ENCODE results near the gene C9orf153.
"Not testable (repeated sequence)": the region's sequence is repeated elsewhere in the genome, so short reads cannot be mapped to it uniquely, and the experiment has no call there.

Gene C9orf153

GRCh38 chr9:86298873-86299272 lies 39.4 kb upstream of the C9orf153 start:
- TF ChIP-seq, protein P1, sequence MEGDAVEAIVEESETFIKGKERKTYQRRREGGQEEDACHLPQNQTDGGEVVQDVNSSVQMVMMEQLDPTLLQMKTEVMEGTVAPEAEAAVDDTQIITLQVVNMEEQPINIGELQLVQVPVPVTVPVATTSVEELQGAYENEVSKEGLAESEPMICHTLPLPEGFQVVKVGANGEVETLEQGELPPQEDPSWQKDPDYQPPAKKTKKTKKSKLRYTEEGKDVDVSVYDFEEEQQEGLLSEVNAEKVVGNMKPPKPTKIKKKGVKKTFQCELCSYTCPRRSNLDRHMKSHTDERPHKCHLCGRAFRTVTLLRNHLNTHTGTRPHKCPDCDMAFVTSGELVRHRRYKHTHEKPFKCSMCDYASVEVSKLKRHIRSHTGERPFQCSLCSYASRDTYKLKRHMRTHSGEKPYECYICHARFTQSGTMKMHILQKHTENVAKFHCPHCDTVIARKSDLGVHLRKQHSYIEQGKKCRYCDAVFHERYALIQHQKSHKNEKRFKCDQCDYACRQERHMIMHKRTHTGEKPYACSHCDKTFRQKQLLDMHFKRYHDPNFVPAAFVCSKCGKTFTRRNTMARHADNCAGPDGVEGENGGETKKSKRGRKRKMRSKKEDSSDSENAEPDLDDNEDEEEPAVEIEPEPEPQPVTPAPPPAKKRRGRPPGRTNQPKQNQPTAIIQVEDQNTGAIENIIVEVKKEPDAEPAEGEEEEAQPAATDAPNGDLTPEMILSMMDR (conservative IDR thresholded peaks at IDR 0.05; ENCODE audit: control insufficient read depth, insufficient read depth, low read depth, low read length): no peak
- DNase-seq (ENCODE audit: low read depth): peak; percentile 10
- no peak overlapping the region for H3K4me3 ChIP-seq (ENCODE audit: control insufficient read depth, low read depth, low read length)

- H3K4me3 ChIP-seq (ENCODE audit: control insufficient read depth, low read depth, low read length); DNase-seq (ENCODE audit: low read depth): not testable (repeated sequence)
Observed at GRCh38 chr9:86290341-86290740, 30.9 kb upstream of the C9orf153 start.

DNA sequence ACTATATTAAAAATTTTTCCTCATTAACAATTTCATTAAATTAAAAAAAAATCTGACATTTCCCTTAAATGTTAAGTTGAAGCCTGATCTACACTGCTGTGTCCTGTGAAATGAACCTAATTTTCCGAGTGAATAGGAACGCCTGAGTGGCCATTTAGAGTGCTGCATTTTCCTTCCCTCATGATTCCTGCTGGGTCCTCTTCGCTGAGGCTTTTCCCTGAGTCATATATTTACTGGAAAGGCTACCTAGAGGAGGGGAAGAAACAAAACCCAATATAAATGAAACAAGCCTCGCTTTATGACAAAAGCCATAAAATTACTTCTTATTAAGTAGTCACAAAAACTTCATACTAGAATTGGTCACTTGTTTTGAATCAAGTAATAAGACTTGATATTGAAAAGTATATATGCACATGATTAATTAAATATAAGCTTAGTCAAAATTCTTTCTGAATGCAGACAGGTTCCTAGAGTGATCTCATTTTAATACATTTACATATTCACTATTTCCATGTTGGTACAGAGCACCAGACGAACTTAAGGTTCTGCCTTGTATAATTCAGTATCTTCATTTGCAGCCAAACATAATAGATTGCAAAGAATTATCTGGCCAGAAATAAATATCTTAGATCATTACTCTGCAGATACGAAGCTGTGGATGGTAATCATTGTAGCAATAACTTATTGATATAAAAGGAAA lies 29.2 kb upstream of the C9orf153 start:
- no peak for DNase-seq (ENCODE audit: low read depth)
- TF ChIP-seq, protein P1 (conservative IDR thresholded peaks at IDR 0.05; ENCODE audit: control insufficient read depth, insufficient read depth, low read depth, low read length): no peak
- no peak overlapping the region for H3K4me3 ChIP-seq (ENCODE audit: control insufficient read depth, low read depth, low read length)

- peak; percentile 71 for DNase-seq (ENCODE audit: low read depth)
- no peak overlapping the region for H3K4me3 ChIP-seq (ENCODE audit: control insufficient read depth, low read depth, low read length)
- TF ChIP-seq, protein P1 (conservative IDR thresholded peaks at IDR 0.05; ENCODE audit: control insufficient read depth, insufficient read depth, low read depth, low read length): peak; percentile 45
Observed at GRCh38 chr9:86287013-86287412, 27.6 kb upstream of the C9orf153 start.

DNA sequence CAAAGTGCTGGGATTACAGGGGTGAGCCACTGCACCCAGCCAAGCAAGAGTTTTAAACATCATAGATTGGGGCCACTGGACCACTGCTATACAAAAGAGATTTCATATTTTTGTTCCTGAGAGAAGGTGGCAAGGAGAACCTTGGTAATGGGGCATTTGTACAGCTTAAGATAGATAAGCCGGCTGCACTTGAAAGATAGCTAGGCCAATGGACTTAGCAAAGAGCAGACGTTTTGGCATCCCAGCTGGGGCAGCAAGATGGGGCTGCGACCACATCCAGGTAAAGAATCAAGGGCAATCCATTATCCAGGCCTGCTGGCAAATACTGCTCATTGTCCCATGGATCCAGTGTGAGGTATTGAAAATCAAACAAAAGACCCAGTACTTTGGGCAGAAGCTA lies 26.8 kb upstream of the C9orf153 start:
- no peak overlapping the region for H3K4me3 ChIP-seq (ENCODE audit: control insufficient read depth, low read depth, low read length)
- TF ChIP-seq, protein P1 (conservative IDR thresholded peaks at IDR 0.05; ENCODE audit: control insufficient read depth, insufficient read depth, low read depth, low read length): no peak
- DNase-seq (ENCODE audit: low read depth): no peak

- H3K4me3 ChIP-seq (ENCODE audit: control insufficient read depth, low read depth, low read length): no peak overlapping the region
- TF ChIP-seq, protein P1 (conservative IDR thresholded peaks at IDR 0.05; ENCODE audit: control insufficient read depth, insufficient read depth, low read depth, low read length): no peak
- no peak for DNase-seq (ENCODE audit: low read depth)
Observed at GRCh38 chr9:86285261-86285660, 25.8 kb upstream of the C9orf153 start.

DNA sequence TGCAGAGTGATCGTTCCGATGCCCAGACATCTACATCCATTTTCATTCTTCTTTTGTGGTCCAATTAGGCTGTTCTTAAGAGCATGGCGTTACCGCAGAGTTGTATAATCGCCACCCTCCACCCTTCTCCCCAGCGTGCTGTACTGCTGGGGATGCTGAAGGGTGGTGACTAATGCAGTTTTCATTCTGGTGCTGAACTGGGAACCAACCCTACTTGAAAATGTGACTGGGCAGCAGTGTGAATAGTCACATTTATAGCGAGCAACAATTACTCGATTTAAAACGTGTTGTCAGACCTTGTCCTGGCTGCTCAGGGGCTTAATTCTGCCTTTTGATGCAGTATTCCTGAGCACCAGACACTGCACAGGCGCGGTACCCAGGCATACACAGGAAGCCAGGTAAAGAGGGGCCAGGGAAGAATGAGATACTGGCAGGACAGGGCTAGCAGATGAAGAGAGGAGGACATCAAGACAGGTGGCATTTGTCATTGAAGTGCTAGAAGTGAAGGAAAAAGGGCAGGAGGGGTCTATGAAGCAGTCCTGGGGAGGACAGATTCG lies 23.6 kb upstream of the C9orf153 start:
- DNase-seq (ENCODE audit: low read depth): peak; percentile 92
- TF ChIP-seq, protein P1 (conservative IDR thresholded peaks at IDR 0.05; ENCODE audit: control insufficient read depth, insufficient read depth, low read depth, low read length): no peak
- peak overlapping the region; percentile 94 for H3K4me3 ChIP-seq (ENCODE audit: control insufficient read depth, low read depth, low read length)
